Measurements from ENCODE around the gene LAMP1.

Gene LAMP1

DNA sequence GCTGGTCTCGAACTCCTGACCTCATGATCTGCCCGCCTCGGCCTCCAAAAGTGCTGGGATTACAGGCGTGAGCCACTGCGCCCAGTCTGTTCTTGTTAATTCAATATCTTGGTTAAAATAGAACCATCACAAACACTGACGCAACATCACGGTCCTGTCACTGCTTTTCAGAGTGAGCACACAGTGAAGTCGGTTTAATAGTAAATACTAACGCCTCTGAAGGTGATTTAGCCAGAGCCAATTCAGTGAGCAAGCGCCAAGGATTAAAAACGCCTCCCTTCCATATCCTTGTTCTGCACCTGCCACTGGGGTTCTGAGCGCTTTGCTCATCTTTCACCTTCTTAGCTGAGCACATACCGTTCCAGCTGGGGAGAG is 30.3 kb downstream of the LAMP1 start:
- Histone ChIP-seq H3K36me3 (ENCODE audit: control insufficient read depth, insufficient read depth, low read length) (peaks cover 2% of the 10 kb centered on the region), H3K4me3 (replicated peaks; ENCODE audit: low read depth, low read length) (no peak overlapping the region), H3K27me3 (replicated peaks; ENCODE audit: control insufficient read depth, insufficient read depth, low read length) (no peaks in the 10 kb centered on the region)
- TF ChIP-seq, protein P1, sequence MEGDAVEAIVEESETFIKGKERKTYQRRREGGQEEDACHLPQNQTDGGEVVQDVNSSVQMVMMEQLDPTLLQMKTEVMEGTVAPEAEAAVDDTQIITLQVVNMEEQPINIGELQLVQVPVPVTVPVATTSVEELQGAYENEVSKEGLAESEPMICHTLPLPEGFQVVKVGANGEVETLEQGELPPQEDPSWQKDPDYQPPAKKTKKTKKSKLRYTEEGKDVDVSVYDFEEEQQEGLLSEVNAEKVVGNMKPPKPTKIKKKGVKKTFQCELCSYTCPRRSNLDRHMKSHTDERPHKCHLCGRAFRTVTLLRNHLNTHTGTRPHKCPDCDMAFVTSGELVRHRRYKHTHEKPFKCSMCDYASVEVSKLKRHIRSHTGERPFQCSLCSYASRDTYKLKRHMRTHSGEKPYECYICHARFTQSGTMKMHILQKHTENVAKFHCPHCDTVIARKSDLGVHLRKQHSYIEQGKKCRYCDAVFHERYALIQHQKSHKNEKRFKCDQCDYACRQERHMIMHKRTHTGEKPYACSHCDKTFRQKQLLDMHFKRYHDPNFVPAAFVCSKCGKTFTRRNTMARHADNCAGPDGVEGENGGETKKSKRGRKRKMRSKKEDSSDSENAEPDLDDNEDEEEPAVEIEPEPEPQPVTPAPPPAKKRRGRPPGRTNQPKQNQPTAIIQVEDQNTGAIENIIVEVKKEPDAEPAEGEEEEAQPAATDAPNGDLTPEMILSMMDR (IDR thresholded peaks at IDR 0.05; ENCODE audit: insufficient read depth, low read length, poor library complexity, severe bottlenecking): no peak
- DNase-seq (ENCODE audit: extremely low read depth, insufficient read length): no peak

DNA sequence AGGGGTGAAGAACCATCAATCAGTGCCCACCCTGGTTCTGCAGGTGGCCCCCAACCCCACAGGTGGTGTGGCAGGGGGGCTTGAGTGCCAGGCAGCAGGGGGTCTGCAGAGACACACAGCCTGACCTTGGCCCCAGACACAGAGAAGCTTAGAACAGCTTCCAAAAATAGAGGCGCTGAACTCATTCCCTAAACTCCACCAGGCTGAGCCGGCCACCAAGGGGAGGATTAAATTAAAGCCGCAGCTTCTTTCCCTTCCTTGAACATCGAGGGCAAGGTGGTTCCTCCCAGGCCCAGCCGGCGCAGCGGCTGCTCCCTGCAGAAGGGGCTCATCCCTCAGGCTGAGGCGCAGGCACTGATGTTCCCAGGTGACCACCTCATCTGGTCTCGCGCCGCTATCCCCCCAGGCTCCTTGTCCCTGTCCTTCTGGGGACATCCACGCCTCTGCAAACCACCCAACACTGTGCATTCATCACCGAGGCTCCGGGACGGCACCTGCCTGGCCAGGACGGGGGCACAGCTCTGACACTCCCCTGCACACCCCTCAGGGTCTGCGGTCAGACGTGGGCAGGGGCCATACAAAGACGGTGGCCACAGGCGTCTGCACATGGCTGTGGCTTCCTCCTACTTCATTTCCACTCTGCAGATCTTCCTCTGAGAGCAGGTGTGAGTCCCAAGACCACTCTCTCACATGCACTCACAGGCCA is 30.9 kb downstream of the LAMP1 start:
- no peaks in the 10 kb centered on the region for H3K27me3 ChIP-seq (replicated peaks; ENCODE audit: control insufficient read depth, insufficient read depth, low read length)
- DNase-seq (ENCODE audit: extremely low read depth, insufficient read length): no peak
- TF ChIP-seq, protein P1 (IDR thresholded peaks at IDR 0.05; ENCODE audit: insufficient read depth, low read length, poor library complexity, severe bottlenecking): no peak

DNA sequence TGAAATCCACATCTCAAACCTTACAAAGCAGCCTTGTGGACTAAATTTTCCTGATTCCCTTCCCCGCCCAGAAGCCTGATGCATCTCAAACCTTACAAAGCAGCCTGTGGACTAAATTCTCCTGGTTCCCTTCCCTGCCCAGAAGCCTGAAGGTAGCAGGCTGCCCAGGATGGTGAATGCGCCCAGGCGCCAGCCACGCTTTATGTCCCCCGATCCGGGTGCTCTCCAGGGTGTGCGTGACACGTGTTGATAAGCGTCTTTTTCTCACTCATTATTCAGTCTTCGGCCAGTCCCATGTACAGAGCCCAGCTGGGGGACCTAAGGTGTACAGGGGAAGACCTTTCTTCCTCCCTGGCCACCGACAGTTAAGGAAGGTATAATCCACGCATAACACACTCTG is 31.8 kb downstream of the LAMP1 start:
- Histone ChIP-seq H3K27me3 (replicated peaks; ENCODE audit: control insufficient read depth, insufficient read depth, low read length) (no peaks in the 10 kb centered on the region), H3K4me3 (replicated peaks; ENCODE audit: low read depth, low read length) (no peak overlapping the region), H3K36me3 (ENCODE audit: control insufficient read depth, insufficient read depth, low read length) (peaks cover 1% of the 10 kb centered on the region)
- DNase-seq (ENCODE audit: extremely low read depth, insufficient read length): no peak
- TF ChIP-seq, protein P1 (IDR thresholded peaks at IDR 0.05; ENCODE audit: insufficient read depth, low read length, poor library complexity, severe bottlenecking): no peak

More for the DNA sequence above, 30.9 kb downstream of the LAMP1 start:
- peaks cover 1% of the 10 kb centered on the region for H3K36me3 ChIP-seq (ENCODE audit: control insufficient read depth, insufficient read depth, low read length)
- H3K4me3 ChIP-seq (replicated peaks; ENCODE audit: low read depth, low read length): no peak overlapping the region

DNA sequence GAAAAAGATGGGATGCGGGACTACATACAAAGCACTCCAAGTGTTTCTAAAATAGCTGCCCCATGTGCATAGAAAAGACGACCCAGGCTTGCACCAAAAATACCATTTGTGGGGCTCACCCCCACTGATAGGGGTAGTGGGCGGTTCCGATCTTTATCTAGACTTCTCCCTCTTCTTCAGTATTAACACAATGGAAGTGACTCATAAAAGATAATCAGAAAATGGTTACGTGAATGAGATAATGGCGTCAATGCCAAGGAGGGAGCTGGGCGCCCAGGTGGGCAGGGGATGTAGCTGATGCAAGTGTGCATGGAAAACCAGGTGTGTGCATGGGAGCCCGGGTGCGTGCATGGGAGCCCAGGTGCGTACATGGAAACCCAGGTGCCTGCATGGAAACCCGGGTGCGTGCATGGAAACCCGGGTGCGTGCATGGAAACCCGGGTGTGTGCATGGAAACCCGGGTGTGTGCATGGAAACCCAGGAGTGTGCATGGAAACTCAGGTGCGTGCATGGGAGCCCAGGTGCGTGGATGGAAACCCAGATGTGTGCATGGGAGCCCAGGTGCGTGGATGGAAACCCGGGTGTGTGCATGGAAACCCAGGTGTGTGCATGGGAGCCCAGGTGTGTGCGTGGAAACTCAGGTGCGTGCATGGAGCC is 32.7 kb downstream of the LAMP1 start:
- Histone ChIP-seq H3K4me3 (replicated peaks; ENCODE audit: low read depth, low read length) (no peak overlapping the region), H3K27me3 (replicated peaks; ENCODE audit: control insufficient read depth, insufficient read depth, low read length) (no peaks in the 10 kb centered on the region), H3K36me3 (ENCODE audit: control insufficient read depth, insufficient read depth, low read length) (peaks cover 1% of the 10 kb centered on the region)
- TF ChIP-seq, protein P1 (IDR thresholded peaks at IDR 0.05; ENCODE audit: insufficient read depth, low read length, poor library complexity, severe bottlenecking): no peak
- DNase-seq (ENCODE audit: extremely low read depth, insufficient read length): no peak

DNA sequence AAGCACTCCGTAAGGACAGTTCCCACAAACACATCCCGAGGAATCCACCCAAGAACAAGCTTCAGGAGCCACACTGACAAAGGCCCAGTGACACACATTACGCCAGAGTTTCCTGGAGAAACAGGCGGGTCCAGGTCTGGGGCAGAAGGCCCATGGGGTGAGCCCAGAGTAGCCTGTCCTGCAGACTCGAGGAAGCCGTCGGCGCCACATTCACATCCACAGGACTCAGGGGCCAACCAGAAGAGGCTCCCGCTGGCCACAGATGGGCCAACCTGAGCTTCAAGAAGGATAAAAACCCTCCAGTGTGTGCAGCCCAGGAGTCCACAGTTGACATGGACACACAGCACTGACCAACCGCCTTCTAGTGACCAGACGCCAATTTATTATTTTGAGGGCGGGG is 35.6 kb downstream of the LAMP1 start:
- TF ChIP-seq, protein P1 (IDR thresholded peaks at IDR 0.05; ENCODE audit: insufficient read depth, low read length, poor library complexity, severe bottlenecking): no peak
- no peaks in the 10 kb centered on the region for H3K36me3 ChIP-seq (ENCODE audit: control insufficient read depth, insufficient read depth, low read length)
- no peak overlapping the region for H3K4me3 ChIP-seq (replicated peaks; ENCODE audit: low read depth, low read length)
- no peak for DNase-seq (ENCODE audit: extremely low read depth, insufficient read length)
- H3K27me3 ChIP-seq (replicated peaks; ENCODE audit: control insufficient read depth, insufficient read depth, low read length): no peaks in the 10 kb centered on the region
